ENCODE results near the gene PAAF1. TPM values are rescaled to one million over a fixed set of nuclear protein-coding genes. Genes with fewer than 3 reads are reported as not detected.
A peak's percentile ranks its signal among the peaks of the same experiment; 100 is the strongest.

Gene PAAF1
- total and polyA plus RNA-seq, 2 of the 13 experiments (the other 11 are each of a cell fraction or from before 2014, with no cell fraction given): 13.5 to 28.8 TPM

DNA sequence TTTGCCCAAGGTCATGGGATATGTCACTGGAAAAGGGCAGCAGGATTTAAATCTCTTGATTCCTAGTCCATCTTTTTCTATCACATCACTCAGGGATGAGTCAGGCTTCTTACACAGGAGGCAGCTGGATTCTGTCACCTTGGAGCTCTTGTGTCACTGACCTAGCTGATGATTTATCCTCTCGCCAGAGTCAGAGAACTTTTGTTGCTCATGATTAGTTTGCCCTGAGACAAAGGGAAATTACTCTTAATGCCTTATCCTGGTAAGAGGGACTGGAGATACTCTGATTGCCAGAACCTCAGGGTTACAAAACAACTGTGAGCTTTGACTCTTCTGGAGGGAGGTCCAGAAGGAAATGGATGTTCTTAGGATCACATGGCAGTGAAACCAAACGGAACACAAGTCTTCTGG, 10.2 kb upstream of the PAAF1 start:
- FAIRE-seq: no peak

DNA sequence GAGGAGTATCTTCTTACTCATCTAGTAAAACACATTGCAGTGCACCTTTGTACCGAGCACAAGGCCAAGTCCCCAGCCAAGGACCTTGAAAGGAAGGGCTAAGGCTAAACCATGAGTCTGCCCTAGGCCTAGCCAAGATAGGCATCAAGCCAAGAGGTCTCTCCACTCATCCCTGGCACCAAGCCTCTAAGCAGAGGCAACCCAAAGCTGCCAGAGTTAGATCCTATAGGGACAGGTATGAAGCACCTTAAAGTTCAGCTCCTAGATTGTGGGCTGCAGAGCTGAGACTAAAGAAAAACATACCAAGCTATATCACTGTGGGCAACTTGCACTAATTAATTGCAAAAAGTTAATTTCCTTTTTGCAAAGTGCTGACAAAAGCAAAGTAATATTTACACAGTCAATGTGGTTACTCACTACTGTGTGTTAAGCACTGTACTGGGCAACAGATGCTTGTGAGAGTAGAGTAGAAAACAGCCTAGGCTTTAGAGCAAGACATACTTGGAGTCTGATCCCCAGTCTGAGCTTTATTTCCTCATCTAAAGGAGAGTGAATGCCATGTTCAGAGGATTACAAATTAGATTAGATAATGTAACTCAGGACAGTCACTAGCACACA, 7.4 kb upstream of the PAAF1 start:
- H3K27me3 ChIP-seq (ENCODE audit: control insufficient read depth in 1 of 2, insufficient read depth in 2 of 2, low read length in 2 of 2): no peaks in the 10 kb centered on the region
- H3K9ac ChIP-seq (ENCODE audit: insufficient read depth, low read depth, low read length): peak overlapping the region; percentile 2; the same call in 1 of the 2 replicates
- intact Hi-C loops (cut with micrococcal nuclease; ENCODE audit: unreplicated experiment): no loop called here
- no peak overlapping the region for H3K4me3 ChIP-seq (replicated peaks in 1 of 3; ENCODE audit: insufficient read depth in 1 of 3, low read depth in 2 of 3, low read length in 3 of 3)
- ChIA-PET CTCF (ENCODE audit: low intra/inter-chr PET ratio, low total read pairs) (no interaction called here), POLR2A (interaction anchor here (0.8 to 2.4 kb wide), 8 partner anchors 8 to 90 kb away, joined by 3 to 11 read pairs (median 5); partner anchors contain the start of genes COA4, MRPL48 and PAAF1)
- FAIRE-seq: no peak
- peaks cover 9% of the 10 kb centered on the region for H3K79me2 ChIP-seq (ENCODE audit: insufficient read depth, low read length)
- no peak overlapping the region for H3K4me2 ChIP-seq (ENCODE audit: low read depth, low read length)
- no peaks in the 10 kb centered on the region for H4K20me1 ChIP-seq (ENCODE audit: insufficient read depth, low read length)
- peaks cover 3 to 26% of the 10 kb centered on the region in 2 experiments; a peak in 4 of 5 replicates for H3K36me3 ChIP-seq (replicated peaks in 1 of 2; ENCODE audit: control insufficient read depth in 1 of 2, insufficient read depth in 2 of 2, low read length in 2 of 2)
- H3K27ac ChIP-seq (ENCODE audit: extremely low read length, insufficient read depth, low read length): peak overlapping the region; percentile 47
- ATAC-seq: peak; percentile 49
- no peak overlapping the region for H2AFZ ChIP-seq (ENCODE audit: low read length)
- BruUV-seq (replicated peaks): no TSS peak
- DNase-seq (ENCODE audit: low spot score): no peak
- no peaks in the 10 kb centered on the region for H3K9me3 ChIP-seq (ENCODE audit: low read length)
- in situ Hi-C loops (cut with HindIII; ENCODE audit: extremely low pct_ligation_motif_present, low pct_unique_long_range_greater_than_20kb): no loop called here
- H3K4me1 ChIP-seq (ENCODE audit: insufficient read depth, low read length): peaks cover 47% of the 10 kb centered on the region
- WGBS (ENCODE audit: low lambda C conversion rate): 40% methylated on average over 1 of the region's 1 CpG
- TF ChIP-seq, protein P1, sequence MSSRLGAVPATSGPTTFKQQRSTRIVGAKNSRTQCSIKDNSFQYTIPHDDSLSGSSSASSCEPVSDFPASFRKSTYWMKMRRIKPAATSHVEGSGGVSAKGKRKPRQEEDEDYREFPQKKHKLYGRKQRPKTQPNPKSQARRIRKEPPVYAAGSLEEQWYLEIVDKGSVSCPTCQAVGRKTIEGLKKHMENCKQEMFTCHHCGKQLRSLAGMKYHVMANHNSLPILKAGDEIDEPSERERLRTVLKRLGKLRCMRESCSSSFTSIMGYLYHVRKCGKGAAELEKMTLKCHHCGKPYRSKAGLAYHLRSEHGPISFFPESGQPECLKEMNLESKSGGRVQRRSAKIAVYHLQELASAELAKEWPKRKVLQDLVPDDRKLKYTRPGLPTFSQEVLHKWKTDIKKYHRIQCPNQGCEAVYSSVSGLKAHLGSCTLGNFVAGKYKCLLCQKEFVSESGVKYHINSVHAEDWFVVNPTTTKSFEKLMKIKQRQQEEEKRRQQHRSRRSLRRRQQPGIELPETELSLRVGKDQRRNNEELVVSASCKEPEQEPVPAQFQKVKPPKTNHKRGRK (CRISPR knock-in tag; IDR thresholded peaks at IDR 0.05): no peak
- TF ChIP-seq, protein P2, sequence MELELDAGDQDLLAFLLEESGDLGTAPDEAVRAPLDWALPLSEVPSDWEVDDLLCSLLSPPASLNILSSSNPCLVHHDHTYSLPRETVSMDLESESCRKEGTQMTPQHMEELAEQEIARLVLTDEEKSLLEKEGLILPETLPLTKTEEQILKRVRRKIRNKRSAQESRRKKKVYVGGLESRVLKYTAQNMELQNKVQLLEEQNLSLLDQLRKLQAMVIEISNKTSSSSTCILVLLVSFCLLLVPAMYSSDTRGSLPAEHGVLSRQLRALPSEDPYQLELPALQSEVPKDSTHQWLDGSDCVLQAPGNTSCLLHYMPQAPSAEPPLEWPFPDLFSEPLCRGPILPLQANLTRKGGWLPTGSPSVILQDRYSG (CRISPR knock-in tag; IDR thresholded peaks at IDR 0.05): no peak
- 0 out of 4 replicates have a peak, but pooled peaks of 1 of the 2 experiments have one; percentile 10 for TF ChIP-seq POLR2A (IDR thresholded peaks at IDR 0.05; ENCODE audit: insufficient read depth in 1 of 2, low read depth in 2 of 2, low read length in 2 of 2)
- no peak for TF ChIP-seq ZNF292 (CRISPR knock-in tag; IDR thresholded peaks at IDR 0.05; ENCODE audit: borderline replicate concordance, low read depth)
- no peak for TF ChIP-seq NR2F2 (IDR thresholded peaks at IDR 0.05; ENCODE audit: borderline replicate concordance, low read depth)
- TF ChIP-seq KAT7 (CRISPR knock-in tag; IDR thresholded peaks at IDR 0.05; ENCODE audit: borderline replicate concordance): no peak
- TF ChIP-seq AKAP8 (CRISPR knock-in tag; IDR thresholded peaks at IDR 0.05): no peak
- TF ChIP-seq ZNF776 (CRISPR knock-in tag; IDR thresholded peaks at IDR 0.05): no peak
- TF ChIP-seq, protein P3, sequence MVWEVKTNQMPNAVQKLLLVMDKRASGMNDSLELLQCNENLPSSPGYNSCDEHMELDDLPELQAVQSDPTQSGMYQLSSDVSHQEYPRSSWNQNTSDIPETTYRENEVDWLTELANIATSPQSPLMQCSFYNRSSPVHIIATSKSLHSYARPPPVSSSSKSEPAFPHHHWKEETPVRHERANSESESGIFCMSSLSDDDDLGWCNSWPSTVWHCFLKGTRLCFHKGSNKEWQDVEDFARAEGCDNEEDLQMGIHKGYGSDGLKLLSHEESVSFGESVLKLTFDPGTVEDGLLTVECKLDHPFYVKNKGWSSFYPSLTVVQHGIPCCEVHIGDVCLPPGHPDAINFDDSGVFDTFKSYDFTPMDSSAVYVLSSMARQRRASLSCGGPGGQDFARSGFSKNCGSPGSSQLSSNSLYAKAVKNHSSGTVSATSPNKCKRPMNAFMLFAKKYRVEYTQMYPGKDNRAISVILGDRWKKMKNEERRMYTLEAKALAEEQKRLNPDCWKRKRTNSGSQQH (CRISPR knock-in tag; IDR thresholded peaks at IDR 0.05; ENCODE audit: low read depth): no peak
- TF ChIP-seq ZNF256 (CRISPR knock-in tag; conservative IDR thresholded peaks at IDR 0.05): no peak

More for the DNA sequence above, 10.2 kb upstream of the PAAF1 start:
- H3K79me2 ChIP-seq (ENCODE audit: insufficient read depth, low read length): no peaks in the 10 kb centered on the region
- H3K36me3 ChIP-seq (replicated peaks in 1 of 2; ENCODE audit: control insufficient read depth in 1 of 2, insufficient read depth in 2 of 2, low read length in 2 of 2): peaks cover 6 to 25% of the 10 kb centered on the region in 2 experiments; a peak in 4 of 5 replicates
- BruUV-seq (replicated peaks): no TSS peak
- no peaks in the 10 kb centered on the region for H3K27me3 ChIP-seq (ENCODE audit: control insufficient read depth in 1 of 2, insufficient read depth in 2 of 2, low read length in 2 of 2)
- peaks cover 39% of the 10 kb centered on the region for H3K4me1 ChIP-seq (ENCODE audit: insufficient read depth, low read length)
- H3K4me2 ChIP-seq (ENCODE audit: low read depth, low read length): no peak overlapping the region
- no peaks in the 10 kb centered on the region for H3K9me3 ChIP-seq (ENCODE audit: low read length)
- H4K20me1 ChIP-seq (ENCODE audit: insufficient read depth, low read length): no peaks in the 10 kb centered on the region
- in situ Hi-C loops (cut with HindIII; ENCODE audit: extremely low pct_ligation_motif_present, low pct_unique_long_range_greater_than_20kb): no loop called here
- H2AFZ ChIP-seq (ENCODE audit: low read length): no peak overlapping the region
- TF ChIP-seq, protein P4, sequence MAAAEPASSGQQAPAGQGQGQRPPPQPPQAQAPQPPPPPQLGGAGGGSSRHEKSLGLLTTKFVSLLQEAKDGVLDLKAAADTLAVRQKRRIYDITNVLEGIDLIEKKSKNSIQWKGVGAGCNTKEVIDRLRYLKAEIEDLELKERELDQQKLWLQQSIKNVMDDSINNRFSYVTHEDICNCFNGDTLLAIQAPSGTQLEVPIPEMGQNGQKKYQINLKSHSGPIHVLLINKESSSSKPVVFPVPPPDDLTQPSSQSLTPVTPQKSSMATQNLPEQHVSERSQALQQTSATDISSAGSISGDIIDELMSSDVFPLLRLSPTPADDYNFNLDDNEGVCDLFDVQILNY (CRISPR knock-in tag; conservative IDR thresholded peaks at IDR 0.05): no peak
- TF ChIP-seq TBX3 (IDR thresholded peaks at IDR 0.05; ENCODE audit: borderline replicate concordance) (peak; percentile 37; the same call in 1 of the 2 replicates), SSRP1 (CRISPR knock-in tag; IDR thresholded peaks at IDR 0.05) (0 out of 2 replicates have a peak, but pooled peaks have one; percentile 24), FOSL2 (CRISPR knock-in tag; IDR thresholded peaks at IDR 0.05) (peak; percentile 65)
- no peak overlapping the region for H3K9ac ChIP-seq (ENCODE audit: insufficient read depth, low read depth, low read length)
- ATAC-seq (peak; percentile 45), DNase-seq (ENCODE audit: low spot score) (peak; percentile 52)
- H3K27ac ChIP-seq (ENCODE audit: extremely low read length, insufficient read depth, low read length): peak overlapping the region; percentile 25
- ChIA-PET POLR2A (interaction anchor here (0.6 to 1.7 kb wide), 8 partner anchors 9 to 97 kb away, joined by 3 to 8 read pairs (median 4); partner anchors contain the start of genes COA4, MRPL48 and PAAF1), CTCF (ENCODE audit: low intra/inter-chr PET ratio, low total read pairs) (no interaction called here)
- intact Hi-C loops (cut with micrococcal nuclease; ENCODE audit: unreplicated experiment): no loop called here
- no peak overlapping the region for H3K4me3 ChIP-seq (replicated peaks in 1 of 3; ENCODE audit: insufficient read depth in 1 of 3, low read depth in 2 of 3, low read length in 3 of 3)
- WGBS (ENCODE audit: low lambda C conversion rate): 75% methylated on average over 2 of the region's 2 CpGs
